ENCODE data around the gene UBE2Z. TPM values are rescaled to one million over a fixed set of nuclear protein-coding genes. Genes with fewer than 3 reads are reported as not detected.
A peak's percentile ranks its signal among the peaks of the same experiment; 100 is the strongest.

Gene UBE2Z
- total and polyA plus RNA-seq, 2 of the 4 experiments (the other 2 are of a cell fraction) = 68.5 to 126 TPM

DNA sequence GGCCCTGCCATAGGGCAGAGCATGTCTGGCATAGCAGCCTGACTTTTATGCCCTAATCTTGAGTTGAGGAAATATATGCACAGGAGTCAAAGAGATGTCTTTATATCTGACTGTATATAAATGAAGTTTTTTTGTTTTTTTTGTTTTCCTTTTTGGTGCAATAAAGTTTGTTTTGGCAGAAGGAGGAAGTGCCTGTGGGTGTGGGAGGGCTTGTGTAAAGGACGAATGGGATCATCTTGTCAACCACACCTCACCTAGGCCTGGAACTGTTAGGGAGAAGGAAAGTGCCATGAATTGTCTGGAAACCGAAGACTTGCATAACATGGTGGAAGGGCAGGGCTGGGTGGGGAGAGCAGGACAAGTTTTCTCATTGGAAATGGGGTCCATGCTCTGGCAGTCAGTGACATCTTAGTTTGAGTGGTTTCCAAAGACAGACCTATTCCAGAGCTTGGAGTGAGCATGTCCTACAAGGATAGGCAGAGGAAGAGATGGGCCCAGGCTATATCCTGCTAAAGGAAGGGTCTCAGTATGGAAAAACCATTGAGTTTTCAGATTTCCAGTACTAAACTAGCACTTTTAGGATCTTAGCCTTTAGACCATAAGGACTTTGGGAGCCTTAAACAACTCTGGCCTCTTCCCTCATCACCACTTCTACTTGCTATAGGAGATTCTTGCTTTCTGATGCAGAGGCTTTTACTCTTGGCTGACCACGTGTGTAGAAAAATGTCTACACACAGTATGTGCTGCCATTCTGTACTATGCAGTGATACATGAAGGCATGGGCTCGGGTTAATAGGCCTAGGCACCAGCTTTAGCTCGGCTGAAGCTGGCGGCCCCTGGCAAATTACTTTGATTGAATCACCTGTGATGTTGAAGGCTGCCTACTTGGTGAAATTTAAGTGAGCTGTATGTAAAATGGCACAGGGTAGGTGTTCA is 20.9 kb downstream of the UBE2Z start:
- Histone ChIP-seq H3K36me3 (ENCODE audit: control insufficient read depth, insufficient read depth, low read length) (peaks cover 75% of the 10 kb centered on the region), H2BK120ac (ENCODE audit: low read depth, low read length) (no peak overlapping the region), H3K9ac (ENCODE audit: low read depth, low read length) (no peak overlapping the region), H2BK15ac (ENCODE audit: low read depth, low read length) (no peak overlapping the region), H4K20me1 (ENCODE audit: insufficient read depth, low read length) (peaks cover 48% of the 10 kb centered on the region), H3K4me3 (ENCODE audit: insufficient read depth, low read depth, low read length) (no peak overlapping the region), H3K4me1 (ENCODE audit: control insufficient read depth, insufficient read depth, low read length) (no peaks in the 10 kb centered on the region; the same call in 1 of the 2 replicates), H2AK9ac (replicated peaks; ENCODE audit: low read depth, low read length, poor library complexity) (no peak overlapping the region), H3K27ac (ENCODE audit: insufficient read depth, low read length) (no peak overlapping the region), H3K14ac (replicated peaks; ENCODE audit: low read depth, low read length) (no peak overlapping the region), H3K56ac (ENCODE audit: extremely low read depth, insufficient read depth, low read length) (no peak overlapping the region), H3K9me1 (ENCODE audit: insufficient read depth, low read length) (peaks cover 13% of the 10 kb centered on the region), H3K9me3 (ENCODE audit: control insufficient read depth, insufficient read depth, low read length) (no peaks in the 10 kb centered on the region), H2AFZ (replicated peaks; ENCODE audit: low read length, poor library complexity) (no peak overlapping the region), H3K27me3 (ENCODE audit: control insufficient read depth, insufficient read depth, low read length) (no peaks in the 10 kb centered on the region), H2BK5ac (ENCODE audit: low read depth, low read length, poor library complexity, severe bottlenecking) (no peak overlapping the region), H3K18ac (ENCODE audit: low read depth, low read length) (no peak overlapping the region), H3K4me2 (ENCODE audit: low read depth, low read length) (no peak overlapping the region), H3K23ac (ENCODE audit: low read depth, low read length) (no peak overlapping the region), H4K91ac (ENCODE audit: insufficient read depth, low read depth, low read length) (no peak overlapping the region), H3K4ac (ENCODE audit: low read depth, low read length) (no peak overlapping the region), H3K79me1 (ENCODE audit: low read depth in 1 of 2, low read length in 2 of 2) (peaks cover 25 to 54% of the 10 kb centered on the region in 2 experiments; a peak in 3 of 4 replicates), H4K5ac (ENCODE audit: low read depth, low read length) (no peak overlapping the region), H2BK20ac (ENCODE audit: low read depth, low read length) (no peak overlapping the region), H4K8ac (ENCODE audit: low read depth in 2 of 2, low read length in 2 of 2) (peak overlapping the region in 1 of 2 experiments; percentile 32; a peak in 2 of 4 replicates), H2AK5ac (ENCODE audit: low read depth, low read length) (no peak overlapping the region)
- WGBS, 2 experiments (ENCODE audit: extremely low coverage in 2 of 2, insufficient read length in 1 of 2) = 95% methylated on average over 3 of the region's 6 CpGs; no CpG with 5 or more reads in 1 of the 2 experiments
- dilution Hi-C loops (cut with HindIII; ENCODE audit: low sequenced_read_pairs, unreplicated experiment) (no loop called here), intact Hi-C loops (cut with micrococcal nuclease) (no loop called here), in situ Hi-C loops (cut with MboI; ENCODE audit: low sequenced_read_pairs) (no loop called here)
- BruUV-seq (replicated peaks) = no TSS peak
- no peak for DNase-seq
- ChIA-PET POLR2A (ENCODE audit: unreplicated experiment) (no interaction called here), CTCF (interaction anchor here (0.7 kb wide), 1 partner anchor 74 kb away, joined by 3 read pairs; no protein-coding TSS in a partner anchor)
- ATAC-seq (ENCODE audit: low read depth) = peak; percentile 18; the same call in 1 of the 2 replicates
- TF ChIP-seq FOS (IDR thresholded peaks at IDR 0.05; ENCODE audit: low read depth, low read length) (no peak), SMC3 (IDR thresholded peaks at IDR 0.05; ENCODE audit: low read depth, low read length) (no peak), POLR2A (IDR thresholded peaks at IDR 0.05; ENCODE audit: low read depth, low read length) (no peak), MAZ (IDR thresholded peaks at IDR 0.05; ENCODE audit: borderline replicate concordance, low read depth, low read length) (no peak), BHLHE40 (IDR thresholded peaks at IDR 0.05; ENCODE audit: low read depth, low read length) (no peak), CEBPB (IDR thresholded peaks at IDR 0.05; ENCODE audit: low read depth, low read length) (no peak), RAD21 (IDR thresholded peaks at IDR 0.05; ENCODE audit: low read length) (no peak), MXI1 (IDR thresholded peaks at IDR 0.05; ENCODE audit: borderline replicate concordance, low read depth, low read length) (no peak)

Data from IMR-90 (cell line).